T-helper 2 cell treated with Interferon-gamma antibody and Interleukin-4, amounts not matched to agents 100 ng/mL and 5 ng/mL, for 36 hours (primary cell): ENCODE measurements around the gene KRTAP10-4. TPM values are rescaled to one million over a fixed set of nuclear protein-coding genes. Genes with fewer than 3 reads are reported as not detected.
"Not testable (repeated sequence)": the region's sequence is repeated elsewhere in the genome, so short reads cannot be mapped to it uniquely, and the experiment has no call there.

ENCODE experiments used
- intact Hi-C: fragments of 100-400 bp; cut with micrococcal nuclease; formaldehyde crosslinking; loops from one replicate; pipeline ENCODE4 v1.15.1; 2023
- total RNA-seq: library from RNA; stranded (reverse); gene quantifications from 2 replicates; pipeline ENCODE4 v1.2.3, GENCODE V29; 2022

Gene KRTAP10-4
- total RNA-seq, 1 donor from 2014 or later = not detected

DNA sequence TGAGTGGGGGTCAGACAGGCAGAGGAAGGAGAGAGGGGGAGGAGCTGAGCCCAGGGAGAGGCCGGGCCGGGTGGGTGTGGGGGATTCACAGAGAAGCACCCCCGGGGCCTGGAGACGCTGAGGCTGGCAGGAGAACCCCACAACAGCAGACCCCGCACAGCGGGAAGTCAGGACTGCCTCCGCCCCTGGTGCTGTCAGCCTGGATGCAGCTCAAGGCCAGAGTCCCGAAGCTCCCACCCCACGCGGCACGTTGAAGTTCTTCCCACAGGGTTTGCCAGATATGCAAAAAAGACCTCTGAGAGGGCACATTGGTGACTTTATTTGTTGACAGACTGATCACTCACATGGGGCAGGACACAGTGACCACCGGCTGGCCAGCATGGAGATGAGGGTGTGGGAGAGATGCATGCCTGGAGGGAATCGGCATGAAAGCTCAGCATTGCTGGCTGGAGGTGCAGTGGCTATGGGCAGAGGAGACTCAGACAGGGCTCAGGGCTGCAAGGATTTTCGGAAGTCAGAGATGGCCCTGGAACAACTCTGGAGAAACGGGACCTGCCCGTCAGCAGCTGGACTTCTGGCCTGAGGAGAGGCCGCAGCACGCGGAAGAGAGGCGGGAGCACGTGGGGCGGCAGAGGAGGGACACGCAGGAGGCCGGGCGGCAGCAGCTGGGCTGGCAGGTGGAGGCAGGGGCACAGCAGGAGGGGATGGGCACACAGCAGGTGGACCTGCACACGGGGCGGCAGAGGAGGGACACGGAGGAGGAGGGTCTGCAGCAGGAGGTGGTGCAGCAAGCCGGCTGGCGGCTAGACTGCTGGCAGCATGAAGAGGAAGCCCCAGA, 15.8 kb upstream of the KRTAP10-4 start:
- intact Hi-C loops = no loop called here

DNA sequence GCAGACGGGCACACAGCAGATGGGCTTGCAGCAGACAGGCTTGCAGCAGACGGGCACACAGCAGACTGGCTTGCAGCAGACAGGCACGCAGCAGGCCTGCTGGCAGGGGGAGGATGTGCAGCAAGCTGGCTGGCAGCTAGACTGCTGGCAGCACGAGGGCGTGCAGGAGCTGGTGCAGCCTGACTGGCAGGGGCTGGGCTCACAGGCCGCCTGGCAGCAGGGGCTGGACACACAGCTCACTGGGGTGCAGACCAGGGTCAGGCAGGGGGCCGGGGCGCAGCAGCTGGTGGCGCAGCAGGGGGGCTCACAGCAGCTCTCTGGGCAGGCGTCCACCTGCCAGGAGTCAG, 15.2 kb upstream of the KRTAP10-4 start:
- intact Hi-C loops = not testable (repeated sequence)

DNA sequence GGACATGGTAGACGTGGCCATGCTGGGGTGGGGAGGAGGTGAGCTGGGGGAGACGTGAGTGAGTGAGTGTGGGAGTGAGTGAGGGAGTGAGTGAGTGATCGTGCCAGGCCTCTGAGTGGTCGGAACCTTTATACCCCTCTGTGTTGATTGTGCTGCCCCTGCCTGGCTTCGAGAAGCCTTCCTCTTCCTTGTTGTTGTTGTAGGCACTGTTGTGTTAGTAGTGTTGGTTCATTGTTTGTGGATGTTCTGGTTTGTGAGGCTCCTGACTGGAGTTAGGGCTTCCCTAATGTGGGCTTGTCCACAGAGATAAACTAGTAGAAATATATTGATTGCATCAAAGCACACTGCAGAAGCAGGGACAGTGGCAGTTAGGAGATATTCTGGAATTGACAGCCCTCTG, 14.8 kb upstream of the KRTAP10-4 start, which contains the start of gene KRTAP10-3:
TSS of gene KRTAP10-3 (minus strand) at position 101 of the 400 bp plus-strand sequence. CDS start at position 21, 80 bp downstream.
- intact Hi-C loops = no loop called here

DNA sequence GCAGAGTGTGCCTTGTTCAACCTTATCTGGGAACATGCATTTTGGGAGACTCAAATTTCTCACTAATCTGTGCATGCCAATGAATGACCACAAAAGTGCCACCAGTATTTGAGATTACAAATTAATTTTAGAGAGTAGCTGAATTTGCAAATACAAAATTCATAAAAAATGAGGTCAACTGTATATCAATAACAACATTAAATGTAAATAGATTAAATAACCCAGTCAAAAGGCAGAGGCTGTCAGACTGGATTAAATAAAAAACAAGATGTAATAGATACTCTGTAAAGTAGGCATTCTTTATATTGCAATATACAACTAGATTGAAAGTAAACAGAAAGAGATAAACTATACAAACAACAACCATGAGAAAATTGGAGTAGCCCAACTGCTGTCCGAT, 9.4 kb upstream of the KRTAP10-4 start:
- intact Hi-C loops = no loop called here

DNA sequence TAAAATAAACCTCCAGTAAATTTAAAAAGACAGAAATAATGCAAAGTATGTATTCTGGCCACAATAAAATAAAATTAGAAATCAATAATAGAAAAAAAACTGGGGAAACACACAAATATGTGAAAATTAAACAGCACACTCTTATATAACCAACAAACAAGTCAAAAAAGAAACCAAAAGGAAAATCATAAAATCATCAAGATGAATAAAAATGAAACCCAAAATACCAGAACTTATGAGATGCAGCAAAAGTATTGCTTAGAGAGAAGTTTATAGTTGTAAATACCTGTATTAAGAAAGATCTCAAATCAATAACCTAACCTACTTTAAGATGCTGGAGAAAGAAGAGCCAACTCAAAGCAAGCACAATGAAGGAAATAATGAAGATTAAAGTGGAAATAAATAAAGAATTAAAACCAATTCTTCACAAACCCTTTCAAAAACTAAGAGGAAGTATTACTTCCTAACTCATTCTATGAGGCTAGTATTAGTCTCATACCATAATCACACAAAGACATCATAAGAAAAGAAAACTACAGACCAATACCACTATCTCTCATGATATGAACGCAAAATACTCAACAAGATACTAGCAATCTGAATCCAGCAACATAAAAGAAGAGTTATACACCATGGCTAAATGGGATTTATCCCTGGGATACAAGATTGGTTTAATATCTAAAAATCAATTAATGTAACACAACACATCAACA, 8.5 kb upstream of the KRTAP10-4 start:
- intact Hi-C loops = no loop called here

DNA sequence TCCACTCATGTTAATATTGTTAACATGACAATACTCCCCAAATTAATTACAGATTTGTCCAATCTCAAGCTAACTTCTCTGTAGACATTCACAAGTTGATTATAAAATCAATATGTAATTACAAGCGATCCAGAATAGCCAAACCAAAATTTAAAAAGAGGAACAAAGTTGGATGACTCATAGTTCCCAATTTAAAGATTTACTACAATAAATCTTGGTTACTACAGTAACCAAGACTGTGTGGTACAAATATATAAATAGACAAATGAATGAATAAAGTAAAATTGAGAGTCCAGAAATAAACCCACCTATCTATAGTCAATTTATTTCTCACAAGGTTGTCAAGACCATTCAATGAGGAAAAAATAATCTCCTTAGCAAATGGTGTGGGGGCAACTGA, 7.1 kb upstream of the KRTAP10-4 start:
- intact Hi-C loops = no loop called here

DNA sequence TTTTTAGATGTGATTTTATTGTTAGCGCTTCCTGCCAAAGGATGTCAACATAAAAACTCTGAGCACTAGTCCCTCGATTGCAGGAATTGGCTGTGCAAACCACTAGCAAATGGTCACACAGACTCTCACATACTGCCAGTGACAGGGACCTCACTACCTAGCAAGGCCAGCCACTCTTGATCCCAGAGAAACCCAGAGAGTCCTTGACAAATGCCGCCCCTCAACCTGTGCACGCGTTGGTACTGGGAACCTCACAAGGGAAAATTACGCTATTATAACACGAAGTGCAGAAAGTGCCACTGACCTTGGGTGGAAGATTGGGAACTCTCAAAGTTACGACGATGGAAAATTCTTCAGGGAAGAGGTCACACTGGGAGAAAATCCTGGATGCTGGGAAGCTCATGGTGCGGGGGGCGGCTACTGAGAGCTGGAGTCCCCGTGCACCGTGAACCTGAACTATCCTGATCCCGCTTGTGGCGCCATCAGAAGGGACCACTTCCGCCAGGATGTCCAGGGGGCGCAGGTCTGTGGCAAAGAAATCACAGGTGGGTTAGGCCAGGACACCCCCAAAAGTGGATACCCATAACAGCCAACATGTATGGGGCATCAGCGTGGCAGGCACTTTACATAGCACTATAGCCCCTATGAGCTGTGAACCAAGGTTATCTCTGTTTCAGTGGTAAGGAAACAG, 5.9 kb upstream of the KRTAP10-4 start:
- intact Hi-C loops = no loop called here

DNA sequence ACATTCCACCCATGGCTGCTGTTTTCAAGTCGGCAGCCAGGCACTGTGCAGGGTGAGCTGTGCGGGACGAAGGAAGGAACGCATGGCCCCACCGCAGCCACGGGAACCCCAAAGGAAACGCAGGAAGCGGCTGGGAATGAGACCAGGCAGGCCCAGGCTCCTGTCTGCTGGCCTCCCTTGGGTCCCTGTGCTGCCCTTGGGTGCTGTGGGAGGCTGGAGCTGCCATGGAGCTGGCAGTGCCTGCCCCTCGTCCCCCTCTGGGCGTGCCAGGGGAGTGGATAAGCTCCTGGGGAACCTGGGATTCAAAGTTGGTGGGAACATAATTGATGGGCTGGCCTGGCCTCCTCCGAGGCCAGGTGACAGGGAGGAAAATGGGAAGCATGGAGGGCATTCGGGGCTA, 5.3 kb upstream of the KRTAP10-4 start:
- intact Hi-C loops = no loop called here

DNA sequence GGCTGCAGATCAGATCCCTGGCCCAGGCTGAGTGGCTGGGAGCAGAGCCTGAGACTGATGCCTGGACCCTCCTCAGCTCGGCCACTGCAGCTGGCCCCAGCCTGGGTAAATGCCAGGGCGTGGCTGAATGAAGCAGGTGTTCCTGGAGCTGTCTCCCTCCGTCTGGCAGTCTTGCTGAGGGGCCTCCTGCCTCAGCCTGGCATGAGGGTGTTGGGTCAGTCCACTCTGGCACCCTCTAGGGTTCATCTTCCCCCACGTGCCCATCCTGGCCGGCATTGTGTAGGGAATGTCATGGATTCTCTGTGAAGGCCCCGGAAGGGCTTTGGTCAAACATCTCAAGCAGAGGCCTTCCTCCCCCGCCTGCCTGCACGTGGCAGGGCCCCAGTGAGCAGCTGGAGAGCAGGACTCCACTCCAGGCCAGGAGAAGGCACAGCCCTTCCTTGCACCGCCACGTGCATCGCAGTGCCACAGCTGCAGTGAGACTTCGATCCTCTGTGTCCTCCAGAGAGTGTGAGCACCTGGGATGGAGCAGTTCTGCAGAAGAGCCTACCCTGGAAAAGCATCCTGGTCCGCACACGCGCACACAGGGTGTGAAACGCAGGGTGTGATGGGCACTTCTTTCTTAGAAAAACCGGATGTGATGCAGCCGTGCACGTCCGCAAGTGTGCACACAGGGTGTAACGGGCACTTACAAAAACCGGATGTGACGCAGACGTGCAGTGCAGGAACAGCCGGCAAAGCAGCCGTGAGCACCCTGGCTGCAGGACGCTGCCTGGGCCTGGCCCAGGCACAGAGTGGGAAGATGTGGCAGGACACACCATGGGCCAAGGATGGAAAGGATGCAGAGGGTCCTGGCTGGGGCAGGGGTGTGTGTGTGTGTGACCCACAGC, 4.6 kb upstream of the KRTAP10-4 start:
- intact Hi-C loops = no loop called here

DNA sequence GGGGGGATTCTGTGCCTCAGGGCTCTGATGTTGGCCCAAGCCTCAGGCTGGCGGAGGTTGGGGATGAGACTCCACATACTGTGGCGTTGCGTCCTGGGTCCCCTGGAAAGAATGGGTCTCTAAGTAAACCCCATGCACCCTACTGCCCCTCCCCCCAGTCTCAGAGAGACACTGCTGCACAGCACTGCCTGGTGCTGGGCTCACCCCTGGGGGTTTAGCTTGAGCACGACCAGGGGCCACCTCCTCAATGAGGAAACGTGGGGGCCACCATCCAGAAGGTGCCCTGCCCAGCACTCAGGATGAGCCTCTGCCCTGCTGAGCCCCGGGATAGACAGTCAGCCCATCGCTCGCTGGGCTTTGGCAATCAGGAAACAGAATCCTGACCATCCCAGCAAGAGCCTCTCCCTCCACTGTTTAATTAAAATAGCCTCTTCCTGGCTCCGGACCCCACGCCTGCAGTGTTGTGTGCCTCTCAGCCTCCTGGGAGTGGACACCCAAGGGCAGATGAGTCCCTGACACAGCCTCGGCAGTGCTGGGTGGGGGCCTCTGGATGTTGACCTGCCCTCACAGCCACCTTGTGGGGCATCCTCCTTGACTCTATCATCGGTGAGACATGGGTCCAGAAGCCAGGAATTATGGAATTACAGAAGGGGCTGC, 3.5 kb upstream of the KRTAP10-4 start:
- intact Hi-C loops = no loop called here

DNA sequence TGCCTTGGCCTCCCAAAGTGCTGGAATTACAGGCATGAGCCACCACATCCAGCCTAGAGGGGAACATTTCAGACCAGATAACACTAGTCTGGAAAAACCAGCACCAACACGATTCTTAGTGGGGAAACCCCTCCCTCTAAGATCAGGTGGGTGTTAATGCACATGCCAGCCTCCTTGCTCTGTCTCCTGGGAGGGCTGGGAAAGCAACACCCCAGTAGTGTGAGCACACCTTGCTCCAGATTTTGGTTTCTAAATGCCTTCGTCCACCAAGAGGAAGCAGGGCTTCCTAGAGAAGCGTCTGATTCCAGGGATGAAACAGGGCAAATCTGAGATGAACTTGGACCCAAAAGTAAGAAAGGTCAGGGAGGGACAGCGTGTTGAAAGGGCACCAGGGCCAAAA, 2.2 kb upstream of the KRTAP10-4 start:
- intact Hi-C loops = no loop called here

DNA sequence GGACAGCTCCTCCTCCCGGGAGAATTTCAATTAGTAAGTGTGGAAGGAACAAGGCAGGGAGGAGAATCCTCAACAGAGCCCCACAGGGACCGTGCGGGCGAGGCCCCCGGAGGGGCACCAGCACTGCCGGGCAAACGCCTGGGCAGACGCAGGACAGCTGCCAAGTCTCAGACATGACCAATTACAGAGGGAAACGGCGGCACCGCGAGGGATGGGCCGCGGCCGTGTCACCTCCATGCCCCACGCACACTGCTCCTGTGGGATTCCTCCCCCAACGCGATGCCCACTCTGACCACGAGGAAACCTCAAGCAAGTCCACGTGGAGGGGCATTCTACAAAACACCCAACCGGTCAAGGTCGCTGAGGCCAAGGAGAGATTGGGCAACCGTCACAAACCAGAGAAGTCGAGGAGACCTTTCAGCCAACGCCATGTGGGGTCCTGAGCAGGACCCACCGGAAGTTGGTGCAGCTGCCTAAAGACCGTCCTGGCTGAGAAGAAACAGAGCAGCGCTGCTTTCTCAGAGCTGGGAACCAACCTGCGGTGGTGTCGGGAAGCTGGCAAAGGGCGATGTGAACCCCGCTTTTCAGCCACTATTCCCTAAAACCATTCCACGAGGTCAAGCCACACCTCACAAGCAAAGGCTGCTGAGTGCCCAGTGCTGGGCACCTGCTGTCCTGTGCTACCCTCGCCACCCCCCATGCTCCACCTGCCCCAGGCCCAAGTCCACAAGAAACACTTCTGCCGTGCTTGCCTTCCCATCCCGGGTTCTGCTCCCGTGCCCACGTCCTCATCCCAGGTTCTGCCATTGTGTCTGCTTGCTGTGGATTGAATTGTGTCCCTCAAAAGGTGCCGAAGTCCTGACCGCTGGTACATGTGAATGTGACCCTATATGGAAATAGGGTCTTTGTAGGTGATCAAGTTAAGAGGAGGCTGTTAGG, 1.4 kb upstream of the KRTAP10-4 start:
- intact Hi-C loops = no loop called here

DNA sequence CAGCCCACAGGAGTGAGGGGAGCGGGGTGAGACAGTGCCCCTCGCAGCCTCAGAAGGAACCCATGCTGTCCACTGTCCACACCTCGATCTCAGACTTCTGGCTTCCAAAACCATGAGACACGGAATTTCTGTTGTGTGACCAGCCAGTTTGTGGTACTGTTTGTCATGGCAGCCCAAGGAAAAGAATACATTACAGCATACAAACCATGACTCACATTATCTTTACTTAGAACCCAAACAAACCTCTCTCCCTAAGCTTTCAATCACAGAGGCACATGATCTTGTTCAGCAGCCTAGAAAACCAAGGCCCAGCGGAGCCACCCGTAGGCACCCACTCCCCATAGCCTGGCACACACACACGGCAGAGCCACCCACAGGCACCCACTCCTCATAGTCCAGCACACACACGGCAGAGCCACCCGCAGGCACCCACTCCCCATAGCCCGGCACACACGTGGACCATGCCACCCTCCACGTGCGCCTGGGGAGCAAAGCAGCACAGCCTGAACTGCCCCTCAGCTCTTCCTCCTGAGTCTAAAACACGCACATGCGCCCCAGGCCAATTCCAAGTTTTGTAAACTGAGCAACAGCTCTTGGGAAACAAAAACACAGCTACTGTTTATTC, 458 bp upstream of the KRTAP10-4 start:
- intact Hi-C loops = no loop called here

DNA sequence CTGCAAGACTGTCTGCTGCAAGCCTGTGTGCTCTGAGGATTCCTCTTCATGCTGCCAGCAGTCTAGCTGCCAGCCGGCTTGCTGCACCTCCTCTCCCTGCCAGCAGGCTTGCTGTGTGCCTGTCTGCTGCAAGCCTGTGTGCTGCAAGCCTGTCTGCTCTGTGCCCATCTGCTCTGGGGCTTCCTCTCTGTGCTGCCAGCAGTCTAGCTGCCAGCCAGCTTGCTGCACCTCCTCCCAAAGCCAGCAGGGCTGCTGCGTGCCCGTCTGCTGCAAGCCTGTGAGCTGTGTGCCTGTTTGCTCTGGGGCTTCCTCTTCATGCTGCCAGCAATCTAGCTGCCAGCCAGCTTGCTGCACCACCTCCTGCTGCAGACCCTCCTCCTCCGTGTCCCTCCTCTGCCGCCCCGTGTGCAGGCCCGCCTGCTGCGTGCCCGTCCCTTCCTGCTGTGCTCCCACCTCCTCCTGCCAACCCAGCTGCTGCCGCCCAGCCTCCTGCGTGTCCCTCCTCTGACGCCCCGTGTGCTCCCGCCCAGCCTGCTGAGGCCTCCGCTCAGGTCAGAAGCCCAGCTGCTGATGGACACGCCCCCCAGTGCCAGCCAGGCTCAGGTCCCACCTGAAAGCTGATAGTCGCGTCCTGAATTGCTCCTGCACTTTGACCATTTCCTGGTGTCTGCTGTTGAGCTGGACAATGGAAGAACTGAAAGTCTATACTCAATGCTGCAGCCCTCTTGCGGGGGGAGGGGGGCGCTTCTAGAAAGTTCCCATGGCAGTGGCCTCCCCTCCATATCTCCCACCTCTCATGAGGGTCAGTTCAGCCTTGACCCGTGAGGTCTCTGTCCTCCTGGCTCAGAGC, 1.2 kb downstream of the KRTAP10-4 start:
- intact Hi-C loops = no loop called here

DNA sequence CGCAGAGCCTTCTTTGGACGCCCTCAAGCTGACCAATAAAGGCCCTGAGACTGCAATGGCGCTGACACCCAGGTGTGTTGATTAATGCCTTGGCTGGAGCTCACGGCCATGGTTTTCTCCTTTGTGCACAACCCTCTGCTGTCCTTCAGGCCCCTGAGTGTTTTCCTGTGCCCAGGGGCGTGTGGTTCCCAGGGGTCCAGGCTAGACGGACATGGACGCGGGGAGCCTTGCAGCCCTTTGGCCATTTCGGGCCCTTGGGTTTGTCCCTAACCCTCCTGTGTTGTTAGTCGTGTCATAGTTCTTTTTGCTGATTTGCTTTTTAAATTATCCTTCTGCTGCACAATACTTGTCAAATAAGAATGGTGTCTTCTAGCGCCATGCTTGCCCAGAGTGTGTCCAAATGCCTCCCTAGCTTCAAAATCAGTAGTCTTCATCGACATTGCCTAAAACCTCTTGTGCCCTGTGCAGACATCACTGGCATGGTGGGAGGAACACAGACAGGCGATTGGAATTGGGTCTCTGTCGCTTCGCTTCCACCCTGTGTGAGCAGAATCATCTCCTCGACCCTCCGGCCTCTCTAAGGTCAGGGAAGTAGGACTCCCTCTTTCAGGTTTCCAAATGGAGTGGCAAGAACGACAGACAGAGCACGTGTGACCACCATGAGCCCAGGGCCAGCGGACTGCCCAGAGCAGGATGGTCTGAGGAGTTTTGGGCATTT, 1.9 kb downstream of the KRTAP10-4 start:
- intact Hi-C loops = no loop called here

DNA sequence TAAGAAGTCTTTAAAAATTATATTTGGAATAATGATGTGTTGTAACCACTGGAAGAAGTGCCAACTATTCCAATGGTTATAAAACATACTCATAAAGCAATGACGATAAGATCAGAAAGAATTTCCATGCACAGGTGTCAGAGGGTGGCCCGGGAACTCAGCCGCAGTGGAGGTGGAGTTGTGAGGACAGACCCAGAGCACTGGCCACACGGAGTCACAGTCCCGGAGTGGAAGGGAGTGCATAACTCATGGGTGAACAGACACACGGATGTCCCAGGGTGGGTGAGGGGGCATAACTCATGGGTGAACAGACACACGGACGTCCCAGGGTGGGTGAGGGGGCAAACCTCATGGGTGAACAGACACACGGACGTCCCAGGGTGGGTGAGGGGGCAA, 2.5 kb downstream of the KRTAP10-4 start:
- intact Hi-C loops = no loop called here

DNA sequence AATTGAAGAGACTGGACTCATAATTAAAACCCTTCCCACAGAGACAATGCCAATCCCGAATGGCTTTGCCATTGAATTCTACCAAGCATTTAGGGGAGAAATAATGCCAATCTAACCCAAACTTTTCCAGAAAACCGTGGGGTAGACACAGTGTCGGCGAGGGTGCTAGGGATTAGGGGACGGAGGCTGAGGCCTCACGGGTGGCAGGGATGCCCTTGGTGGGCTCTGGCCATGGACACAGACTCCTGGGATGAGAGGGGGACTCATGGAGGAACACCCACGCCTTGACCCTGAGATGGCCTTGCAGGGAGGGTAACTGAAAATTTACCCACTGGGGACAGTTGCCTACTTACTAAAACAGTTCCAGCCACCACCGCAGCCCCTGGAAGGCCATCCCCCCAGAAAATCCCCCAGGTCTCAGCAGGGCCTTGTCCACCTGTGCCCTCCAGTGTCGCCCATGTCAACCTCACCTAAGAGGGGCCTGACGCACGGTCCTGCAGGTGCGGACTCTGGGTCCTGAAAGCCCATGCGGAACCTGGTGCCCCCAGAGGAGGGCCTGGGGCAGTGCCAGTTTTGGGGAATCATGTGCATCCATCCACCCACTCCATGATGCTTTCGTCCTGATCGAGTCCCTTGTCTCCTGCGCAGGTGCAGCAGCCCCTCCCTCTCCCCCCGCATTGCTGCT, 5.0 kb downstream of the KRTAP10-4 start:
- intact Hi-C loops = no loop called here
